Caco-2 (cell line): ENCODE data around the gene LORICRIN. TPM values are rescaled to one million over a fixed set of nuclear protein-coding genes. Genes with fewer than 3 reads are reported as not detected.

Source experiments
- BruUV-seq: library from RNA; stranded (reverse); fragments of 400-500 nt; replicated peaks from 2 replicates; lab custom pipeline; 2021; lab: Mats Ljungman, UMichigan
- CTCF ChIA-PET: fragments of 300-600 bp; sonication (Branson Sonifier 250); formaldehyde crosslinking; loops from one replicate; lab custom pipeline; 2022; ENCODE audit warnings: antibody characterized with exemption; lab: Charles Lee
- POLR2A ChIA-PET: fragments of 300-600 bp; sonication (Branson Sonifier 250); formaldehyde crosslinking; loops from one replicate; lab custom pipeline; 2022; ENCODE audit warnings: antibody characterized with exemption; lab: Charles Lee
- DNase-seq, 2 experiments: peaks; one replicate each; pipeline versions ENCODE4 v3.0.0 to v3.0.0-alpha.2; 2020 to 2022
- H3K27me3 ChIP-seq: replicated peaks from 2 replicates; pipeline ENCODE4 v1.6.0; 2011; ENCODE audit warnings: low read length; ENCODE audit not compliant: control insufficient read depth, insufficient read depth
- H3K36me3 ChIP-seq: 2 replicates; pipeline ENCODE4 v1.5.1; 2011; ENCODE audit warnings: low read length; ENCODE audit not compliant: control insufficient read depth, insufficient read depth
- H3K4me1 ChIP-seq: fragments of 250-450 bp; sonication (Bioruptor Pico); 2 replicates; pipeline ENCODE4 v1.5.1; 2020; ENCODE audit warnings: mild to moderate bottlenecking
- H3K4me3 ChIP-seq: 2 replicates; pipeline ENCODE4 v1.5.1; 2011; ENCODE audit warnings: low read depth, mild to moderate bottlenecking, control low read depth, low read length
- H3K9me3 ChIP-seq: fragments of 250-450 bp; sonication (Bioruptor Pico); 2 replicates; pipeline ENCODE4 v1.5.1; 2020; ENCODE audit warnings: mild to moderate bottlenecking, moderate library complexity
- H3K27ac Mint-ChIP-seq: one replicate; pipeline ENCODE4 v1.8.0; 2022; ENCODE audit warnings: mixed read lengths; ENCODE audit not compliant: unreplicated experiment
- H3K27me3 Mint-ChIP-seq: one replicate; pipeline ENCODE4 v1.8.0; 2022; ENCODE audit warnings: mixed read lengths; ENCODE audit not compliant: insufficient read depth, unreplicated experiment
- H3K36me3 Mint-ChIP-seq: one replicate; pipeline ENCODE4 v1.8.0; 2022; ENCODE audit warnings: mild to moderate bottlenecking, mixed read lengths; ENCODE audit not compliant: insufficient read depth, unreplicated experiment
- H3K4me1 Mint-ChIP-seq: one replicate; pipeline ENCODE4 v1.8.0; 2022; ENCODE audit warnings: low read depth, mixed read lengths; ENCODE audit not compliant: unreplicated experiment
- H3K4me3 Mint-ChIP-seq: one replicate; pipeline ENCODE4 v1.8.0; 2022; ENCODE audit warnings: mild to moderate bottlenecking, moderate library complexity, mixed read lengths; ENCODE audit not compliant: unreplicated experiment
- H3K9me3 Mint-ChIP-seq: one replicate; pipeline ENCODE4 v1.8.0; 2022; ENCODE audit warnings: mixed read lengths; ENCODE audit not compliant: unreplicated experiment
- intact Hi-C: fragments of 100-400 bp; cut with micrococcal nuclease; formaldehyde crosslinking; loops from one replicate; pipeline ENCODE4 v1.10.0; 2022; ENCODE audit not compliant: unreplicated experiment
- total RNA-seq: library from RNA; stranded (reverse); gene quantifications from 2 replicates; pipeline ENCODE4 v1.2.3, GENCODE V29; 2022
- TF ChIP-seq, protein P1 (sequence below), 2 experiments: fragments of 200-600 bp in 1 of 2; IDR thresholded peaks; 1 replicate in 1 of 2; 2 replicates in 1 of 2; pipeline versions ENCODE4 v1.5.1 to v1.8.0; 2011 to 2022; ENCODE audit warnings: antibody characterized with exemption in 1 of 2, control low read depth in 1 of 2, inconsistent platforms in 1 of 2, low read depth in 1 of 2, low read length in 1 of 2, mild to moderate bottlenecking in 1 of 2, moderate library complexity in 1 of 2; ENCODE audit not compliant: insufficient read depth in 1 of 2, severe bottlenecking in 1 of 2, unreplicated experiment in 1 of 2

The LORICRIN gene
- total RNA-seq, 1 experiment from 2014 or later: not detected

DNA sequence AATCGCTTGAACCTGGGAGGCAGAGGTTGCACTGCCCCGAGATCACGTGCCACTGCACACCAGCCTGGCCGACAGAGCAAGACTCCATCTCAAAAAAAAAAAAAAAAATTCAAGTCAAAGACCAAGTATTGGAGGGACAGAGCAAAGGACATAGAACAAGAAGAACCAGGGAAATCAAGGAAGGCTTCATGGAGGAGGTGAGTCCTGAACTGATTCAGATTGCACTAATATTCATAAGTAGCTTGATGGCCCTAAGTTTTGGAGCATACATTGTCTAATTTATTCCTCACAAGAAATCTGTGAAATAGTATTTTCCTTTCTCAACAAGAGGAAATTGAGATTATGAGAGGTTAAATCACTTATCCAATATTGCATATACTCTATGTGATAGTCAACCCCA, 46.0 kb upstream of the LORICRIN start:
- CTCF ChIA-PET: no interaction called here
- Histone ChIP-seq H3K9me3 (no peaks in the 10 kb centered on the region), H3K27me3 (no peaks in the 10 kb centered on the region; the same call in 1 of the 2 replicates), H3K4me1 (no peaks in the 10 kb centered on the region), H3K36me3 (no peaks in the 10 kb centered on the region; the same call in 1 of the 2 replicates), H3K4me3 (no peak overlapping the region)
- no peak overlapping the region for H3K27ac Mint-ChIP-seq
- intact Hi-C loops: no loop called here
- peaks cover 14% of the 10 kb centered on the region for H3K27me3 Mint-ChIP-seq
- DNase-seq: no peak
- no TSS peak for BruUV-seq
- POLR2A ChIA-PET: no interaction called here
- H3K4me3 Mint-ChIP-seq: no peak overlapping the region
- H3K9me3 Mint-ChIP-seq: no peaks in the 10 kb centered on the region
- no peaks in the 10 kb centered on the region for H3K36me3 Mint-ChIP-seq
- H3K4me1 Mint-ChIP-seq: no peaks in the 10 kb centered on the region
- TF ChIP-seq, protein P1, sequence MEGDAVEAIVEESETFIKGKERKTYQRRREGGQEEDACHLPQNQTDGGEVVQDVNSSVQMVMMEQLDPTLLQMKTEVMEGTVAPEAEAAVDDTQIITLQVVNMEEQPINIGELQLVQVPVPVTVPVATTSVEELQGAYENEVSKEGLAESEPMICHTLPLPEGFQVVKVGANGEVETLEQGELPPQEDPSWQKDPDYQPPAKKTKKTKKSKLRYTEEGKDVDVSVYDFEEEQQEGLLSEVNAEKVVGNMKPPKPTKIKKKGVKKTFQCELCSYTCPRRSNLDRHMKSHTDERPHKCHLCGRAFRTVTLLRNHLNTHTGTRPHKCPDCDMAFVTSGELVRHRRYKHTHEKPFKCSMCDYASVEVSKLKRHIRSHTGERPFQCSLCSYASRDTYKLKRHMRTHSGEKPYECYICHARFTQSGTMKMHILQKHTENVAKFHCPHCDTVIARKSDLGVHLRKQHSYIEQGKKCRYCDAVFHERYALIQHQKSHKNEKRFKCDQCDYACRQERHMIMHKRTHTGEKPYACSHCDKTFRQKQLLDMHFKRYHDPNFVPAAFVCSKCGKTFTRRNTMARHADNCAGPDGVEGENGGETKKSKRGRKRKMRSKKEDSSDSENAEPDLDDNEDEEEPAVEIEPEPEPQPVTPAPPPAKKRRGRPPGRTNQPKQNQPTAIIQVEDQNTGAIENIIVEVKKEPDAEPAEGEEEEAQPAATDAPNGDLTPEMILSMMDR (IDR thresholded peaks at IDR 0.05; ENCODE audit: insufficient read depth in 1 of 2, low read depth in 1 of 2, low read length in 1 of 2, severe bottlenecking in 1 of 2, unreplicated experiment in 1 of 2): no peak

GRCh38 chr1:153217212-153217611, 42.3 kb upstream of the LORICRIN start, which contains the start of gene PRR9:
TSS of gene PRR9 (plus strand) at chr1:153217584. CDS start at chr1:153218145, 561 bp downstream.
- no peaks in the 10 kb centered on the region for H3K4me1 Mint-ChIP-seq
- no peak for DNase-seq
- H3K9me3 Mint-ChIP-seq: no peaks in the 10 kb centered on the region
- Histone ChIP-seq H3K27me3 (no peaks in the 10 kb centered on the region; the same call in none of the 2 replicates), H3K36me3 (no peaks in the 10 kb centered on the region; the same call in 1 of the 2 replicates), H3K4me1 (no peaks in the 10 kb centered on the region), H3K4me3 (no peak within 1 kb of the TSS), H3K9me3 (no peaks in the 10 kb centered on the region)
- TF ChIP-seq, protein P1 (IDR thresholded peaks at IDR 0.05; ENCODE audit: insufficient read depth in 1 of 2, low read depth in 1 of 2, low read length in 1 of 2, severe bottlenecking in 1 of 2, unreplicated experiment in 1 of 2): no peak
- H3K36me3 Mint-ChIP-seq: no peaks in the 10 kb centered on the region
- POLR2A ChIA-PET: no interaction called here
- peaks cover 19% of the 10 kb centered on the region for H3K27me3 Mint-ChIP-seq
- CTCF ChIA-PET: no interaction called here
- no peak within 1 kb of the TSS for H3K4me3 Mint-ChIP-seq
- intact Hi-C loops: no loop called here
- no peak within 1 kb of the TSS for H3K27ac Mint-ChIP-seq
- no TSS peak for BruUV-seq

DNA sequence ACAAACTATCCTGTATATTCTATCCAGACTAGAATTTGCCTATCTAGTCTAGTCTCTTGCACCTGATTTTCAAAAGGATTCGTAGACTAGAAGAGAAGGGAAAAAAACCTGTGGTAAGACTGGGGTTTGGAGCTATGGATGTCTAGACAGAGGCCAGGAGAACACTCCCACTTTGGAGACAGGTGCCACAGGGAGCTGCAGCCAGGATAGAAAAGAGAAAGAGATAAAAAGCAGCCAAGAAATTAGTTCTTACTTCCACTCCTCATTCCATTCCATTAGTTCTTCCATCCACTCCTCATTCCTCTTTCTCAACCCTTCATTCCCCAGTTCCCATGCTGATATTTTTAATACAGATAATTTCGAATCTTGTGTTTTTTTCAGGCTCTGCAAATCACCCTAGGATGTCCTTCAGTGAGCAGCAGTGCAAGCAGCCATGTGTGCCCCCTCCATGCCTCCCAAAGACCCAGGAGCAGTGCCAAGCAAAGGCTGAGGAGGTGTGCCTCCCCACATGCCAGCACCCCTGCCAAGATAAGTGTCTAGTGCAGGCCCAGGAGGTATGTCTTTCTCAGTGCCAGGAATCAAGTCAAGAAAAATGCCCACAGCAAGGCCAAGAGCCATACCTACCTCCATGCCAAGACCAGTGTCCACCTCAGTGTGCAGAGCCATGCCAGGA, 41.6 kb upstream of the LORICRIN start:
- Histone ChIP-seq H3K27me3 (no peaks in the 10 kb centered on the region; the same call in none of the 2 replicates), H3K4me3 (no peak overlapping the region), H3K9me3 (no peaks in the 10 kb centered on the region), H3K4me1 (no peaks in the 10 kb centered on the region), H3K36me3 (no peaks in the 10 kb centered on the region)
- TF ChIP-seq, protein P1 (IDR thresholded peaks at IDR 0.05; ENCODE audit: insufficient read depth in 1 of 2, low read depth in 1 of 2, low read length in 1 of 2, severe bottlenecking in 1 of 2, unreplicated experiment in 1 of 2): no peak
- no peaks in the 10 kb centered on the region for H3K4me1 Mint-ChIP-seq
- ChIA-PET CTCF (no interaction called here), POLR2A (no interaction called here)
- H3K27me3 Mint-ChIP-seq: peaks cover 17% of the 10 kb centered on the region
- no peaks in the 10 kb centered on the region for H3K9me3 Mint-ChIP-seq
- no peaks in the 10 kb centered on the region for H3K36me3 Mint-ChIP-seq
- intact Hi-C loops: no loop called here
- no peak for DNase-seq
- H3K4me3 Mint-ChIP-seq: no peak overlapping the region
- no peak overlapping the region for H3K27ac Mint-ChIP-seq
- no TSS peak for BruUV-seq
